SH-SY5Y (cell line): Measurements from ENCODE around the gene MMP24OS.

Source experiments
- GATA2 ChIP-seq: IDR thresholded peaks from 2 replicates; pipeline ENCODE4 v1.6.1; 2011; ENCODE audit warnings: mild to moderate bottlenecking, low read depth, low read length
- GATA3 ChIP-seq: IDR thresholded peaks from 2 replicates; pipeline ENCODE4 v1.6.1; 2011; ENCODE audit warnings: low read depth, mild to moderate bottlenecking, low read length, moderate library complexity

DNA sequence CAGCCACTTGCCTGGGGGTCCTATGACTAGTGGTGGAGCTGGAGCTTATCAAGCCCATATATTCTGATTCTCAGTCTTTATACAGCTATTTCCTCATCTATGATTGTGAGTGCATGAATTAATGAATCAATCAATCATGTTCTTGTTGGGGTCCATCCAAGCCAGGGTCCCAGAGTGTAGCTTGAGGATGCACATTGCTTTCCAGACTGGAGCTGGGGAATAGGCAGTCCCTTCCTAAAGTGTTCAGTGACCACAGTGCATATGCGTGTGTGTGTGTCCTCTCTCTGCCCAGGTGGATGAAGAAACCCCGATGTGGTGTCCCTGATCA is 26.3 kb downstream of the MMP24OS start:
- no peak for TF ChIP-seq GATA3
- TF ChIP-seq GATA2 = no peak
